WTC11 (cell line): Measurements from ENCODE around the gene MRO. TPM values are rescaled to one million over a fixed set of nuclear protein-coding genes. Genes with fewer than 3 reads are reported as not detected.

ENCODE experiments used
- ATAC-seq: fragments of 200-7000 bp; cut with Tn5 transposase; 2 replicates; pipeline ENCODE4 v1.10.0; 2021; ENCODE audit warnings: mild to moderate bottlenecking, moderate library complexity
- CTCF ChIA-PET: fragments of 300-600 bp; sonication (Branson Sonifier 250); formaldehyde crosslinking; loops from one replicate; lab custom pipeline; 2021; ENCODE audit warnings: antibody characterized with exemption; lab: Charles Lee
- POLR2A ChIA-PET: fragments of 350-600 bp; sonication (Branson Sonifier 250); formaldehyde crosslinking; loops from one replicate; lab custom pipeline; 2021; ENCODE audit warnings: antibody characterized with exemption; lab: Charles Lee
- DNase-seq: peaks from one replicate; pipeline ENCODE4 v3.0.0; 2021; ENCODE audit warnings: low spot score
- H3K27ac Mint-ChIP-seq: 2 replicates; pipeline ENCODE4 v1.8.0; 2021; ENCODE audit warnings: mixed read lengths
- H3K27me3 Mint-ChIP-seq: 2 replicates; pipeline ENCODE4 v1.8.0; 2021; ENCODE audit warnings: low read depth, mild to moderate bottlenecking, moderate library complexity, mixed read lengths
- H3K36me3 Mint-ChIP-seq: 2 replicates; pipeline ENCODE4 v1.8.0; 2021; ENCODE audit warnings: mixed read lengths
- H3K4me1 Mint-ChIP-seq: 2 replicates; pipeline ENCODE4 v1.8.0; 2022; ENCODE audit warnings: mixed read lengths
- H3K4me3 Mint-ChIP-seq: 2 replicates; pipeline ENCODE4 v1.8.0; 2021; ENCODE audit warnings: mild to moderate bottlenecking, moderate library complexity, mixed read lengths
- H3K9me3 Mint-ChIP-seq: 2 replicates; pipeline ENCODE4 v1.8.0; 2021; ENCODE audit warnings: mixed read lengths
- ATF1 ChIP-seq: sonication (generic); formaldehyde crosslinking; IDR thresholded peaks from 2 replicates; pipeline ENCODE4 v1.8.1; 2023; ENCODE audit warnings: mild to moderate bottlenecking, moderate library complexity, missing genetic modification reagents
- CBFB ChIP-seq: sonication (generic); formaldehyde crosslinking; IDR thresholded peaks from 2 replicates; pipeline ENCODE4 v1.8.1; 2022; ENCODE audit warnings: mild to moderate bottlenecking, low read depth, missing genetic modification reagents
- CREM ChIP-seq: sonication (generic); formaldehyde crosslinking; IDR thresholded peaks from 2 replicates; pipeline ENCODE4 v1.8.1; 2022; ENCODE audit warnings: mild to moderate bottlenecking, missing genetic modification reagents, moderate library complexity
- CTCF ChIP-seq: fragments of 200-600 bp; IDR thresholded peaks from 2 replicates; pipeline ENCODE4 v1.8.0; 2022; ENCODE audit warnings: antibody characterized with exemption
- ELF4 ChIP-seq: sonication (generic); formaldehyde crosslinking; IDR thresholded peaks from 2 replicates; pipeline ENCODE4 v1.8.1; 2022; ENCODE audit warnings: low read depth, mild to moderate bottlenecking, moderate library complexity, missing genetic modification reagents
- EMX1 ChIP-seq: fragments of 250-450 bp; sonication (Bioruptor Pico); IDR thresholded peaks from 2 replicates; pipeline ENCODE4 v1.8.0; 2021; ENCODE audit warnings: mild to moderate bottlenecking
- GABPB1 ChIP-seq: sonication (generic); formaldehyde crosslinking; IDR thresholded peaks from 2 replicates; pipeline ENCODE4 v1.8.1; 2023; ENCODE audit warnings: mild to moderate bottlenecking, missing genetic modification reagents
- IRF2 ChIP-seq: sonication (generic); formaldehyde crosslinking; IDR thresholded peaks from 2 replicates; pipeline ENCODE4 v1.8.0; 2022; ENCODE audit warnings: low read depth, missing genetic modification reagents, borderline replicate concordance
- MAX ChIP-seq: sonication (generic); formaldehyde crosslinking; IDR thresholded peaks from 2 replicates; pipeline ENCODE4 v1.8.0; 2022; ENCODE audit warnings: mild to moderate bottlenecking, missing genetic modification reagents
- MXD4 ChIP-seq: fragments of 250-450 bp; sonication (Bioruptor Pico); IDR thresholded peaks from 2 replicates; pipeline ENCODE4 v1.8.0; 2021; ENCODE audit warnings: mild to moderate bottlenecking, moderate library complexity, borderline replicate concordance
- NFE2L1 ChIP-seq: sonication (generic); formaldehyde crosslinking; IDR thresholded peaks from 2 replicates; pipeline ENCODE4 v1.8.1; 2023; ENCODE audit warnings: missing genetic modification reagents
- RELA ChIP-seq: sonication (generic); formaldehyde crosslinking; IDR thresholded peaks from 2 replicates; pipeline ENCODE4 v1.8.1; 2022; ENCODE audit warnings: missing genetic modification reagents, mild to moderate bottlenecking, borderline replicate concordance
- SMAD3 ChIP-seq: sonication (generic); formaldehyde crosslinking; IDR thresholded peaks from 2 replicates; pipeline ENCODE4 v1.8.0; 2022; ENCODE audit warnings: missing genetic modification reagents, mild to moderate bottlenecking, borderline replicate concordance
- SMAD4 ChIP-seq: sonication (generic); formaldehyde crosslinking; IDR thresholded peaks from 2 replicates; pipeline ENCODE4 v1.8.0; 2022; ENCODE audit warnings: mild to moderate bottlenecking, missing genetic modification reagents
- SOX15 ChIP-seq: fragments of 250-450 bp; sonication (Bioruptor Pico); IDR thresholded peaks from 2 replicates; pipeline ENCODE4 v1.9.0; 2021; ENCODE audit warnings: mild to moderate bottlenecking
- SP1 ChIP-seq: sonication (generic); formaldehyde crosslinking; conservative IDR thresholded peaks from 2 replicates; pipeline ENCODE4 v1.8.1; 2022; ENCODE audit warnings: missing genetic modification reagents
- ZNF121 ChIP-seq: sonication (generic); formaldehyde crosslinking; IDR thresholded peaks from 2 replicates; pipeline ENCODE4 v1.8.0; 2023; ENCODE audit warnings: missing genetic modification reagents
- ZNF281 ChIP-seq: sonication (generic); formaldehyde crosslinking; IDR thresholded peaks from 2 replicates; pipeline ENCODE4 v1.8.0; 2023; ENCODE audit warnings: mild to moderate bottlenecking, missing genetic modification reagents
- ZNF423 ChIP-seq: fragments of 250-450 bp; sonication (Bioruptor Pico); IDR thresholded peaks from 2 replicates; pipeline ENCODE4 v2.1.2; 2022; ENCODE audit warnings: mild to moderate bottlenecking, moderate library complexity
- ZNF425 ChIP-seq: fragments of 250-450 bp; sonication (Bioruptor Pico); conservative IDR thresholded peaks from 2 replicates; pipeline ENCODE4 v1.9.0; 2021; ENCODE audit warnings: mild to moderate bottlenecking
- ZNF671 ChIP-seq: fragments of 250-450 bp; sonication (Bioruptor Pico); IDR thresholded peaks from 2 replicates; pipeline ENCODE4 v1.8.0; 2021; ENCODE audit warnings: mild to moderate bottlenecking
- total RNA-seq: library from RNA; stranded (reverse); gene quantifications from 3 replicates; pipeline ENCODE4 v1.2.3, GENCODE V29; 2021
- TF ChIP-seq, protein P1 (sequence below): sonication (generic); formaldehyde crosslinking; IDR thresholded peaks from 2 replicates; pipeline ENCODE4 v1.8.1; 2022; ENCODE audit warnings: low read depth, mild to moderate bottlenecking, moderate library complexity, missing genetic modification reagents, borderline replicate concordance
- TF ChIP-seq, protein P2 (sequence below): sonication (generic); formaldehyde crosslinking; IDR thresholded peaks from 2 replicates; pipeline ENCODE4 v1.8.1; 2023; ENCODE audit warnings: mild to moderate bottlenecking, missing genetic modification reagents, moderate library complexity
- TF ChIP-seq, protein P3 (sequence below): sonication (generic); formaldehyde crosslinking; IDR thresholded peaks from 2 replicates; pipeline ENCODE4 v1.8.0; 2022; ENCODE audit warnings: mild to moderate bottlenecking, missing genetic modification reagents

The MRO gene
- total RNA-seq, 1 experiment from 2014 or later, result 2.1 TPM

- H3K9me3 Mint-ChIP-seq, result peaks cover 6% of the 10 kb centered on the region
- H3K27me3 Mint-ChIP-seq, result no peaks in the 10 kb centered on the region
- H3K36me3 Mint-ChIP-seq, result peaks cover 3% of the 10 kb centered on the region; the same call in 1 of the 2 replicates
- POLR2A ChIA-PET, result no interaction called here
- no peak overlapping the region for H3K4me3 Mint-ChIP-seq
- peaks cover 18% of the 10 kb centered on the region for H3K4me1 Mint-ChIP-seq
- H3K27ac Mint-ChIP-seq, result no peak overlapping the region
- no peak for ATAC-seq
- TF ChIP-seq MXD4 (CRISPR knock-in tag), result no peak
- TF ChIP-seq ZNF425 (CRISPR knock-in tag), result no peak
- TF ChIP-seq ZNF121 (CRISPR knock-in tag), result no peak
- TF ChIP-seq ZNF281 (CRISPR knock-in tag), result no peak
- no peak for TF ChIP-seq MAX
- no peak for TF ChIP-seq CTCF
- TF ChIP-seq EMX1 (CRISPR knock-in tag), result no peak
- no peak for TF ChIP-seq ELF4 (CRISPR knock-in tag)
- no peak for TF ChIP-seq SMAD4 (CRISPR knock-in tag)
- no peak for TF ChIP-seq SOX15 (CRISPR knock-in tag)
- TF ChIP-seq, protein P1, sequence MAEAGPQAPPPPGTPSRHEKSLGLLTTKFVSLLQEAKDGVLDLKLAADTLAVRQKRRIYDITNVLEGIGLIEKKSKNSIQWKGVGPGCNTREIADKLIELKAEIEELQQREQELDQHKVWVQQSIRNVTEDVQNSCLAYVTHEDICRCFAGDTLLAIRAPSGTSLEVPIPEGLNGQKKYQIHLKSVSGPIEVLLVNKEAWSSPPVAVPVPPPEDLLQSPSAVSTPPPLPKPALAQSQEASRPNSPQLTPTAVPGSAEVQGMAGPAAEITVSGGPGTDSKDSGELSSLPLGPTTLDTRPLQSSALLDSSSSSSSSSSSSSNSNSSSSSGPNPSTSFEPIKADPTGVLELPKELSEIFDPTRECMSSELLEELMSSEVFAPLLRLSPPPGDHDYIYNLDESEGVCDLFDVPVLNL (CRISPR knock-in tag), result no peak
- no peak for TF ChIP-seq NFE2L1 (CRISPR knock-in tag)
- TF ChIP-seq ZNF671, result no peak
- TF ChIP-seq IRF2 (CRISPR knock-in tag), result no peak
- TF ChIP-seq, all 79 proteins: peak for 0
- CTCF ChIA-PET, result interaction anchor here (0.6 to 3.4 kb wide), 4 partner anchors 95 to 429 kb away, joined by 3 to 23 read pairs (median 3); no protein-coding TSS in a partner anchor
- no peak for DNase-seq
These were observed 33.0 kb downstream of the MRO start for GRCh38 chr18:50786864-50787263.

- no peak overlapping the region for H3K4me3 Mint-ChIP-seq
- H3K36me3 Mint-ChIP-seq, result peaks cover 3% of the 10 kb centered on the region; the same call in 1 of the 2 replicates
- DNase-seq (no peak), ATAC-seq (no peak)
- peaks cover 21% of the 10 kb centered on the region for H3K4me1 Mint-ChIP-seq
- ChIA-PET POLR2A (no interaction called here), CTCF (no interaction called here)
- no peak overlapping the region for H3K27ac Mint-ChIP-seq
- H3K27me3 Mint-ChIP-seq, result no peaks in the 10 kb centered on the region
- peaks cover 14% of the 10 kb centered on the region for H3K9me3 Mint-ChIP-seq
- TF ChIP-seq, protein P2, sequence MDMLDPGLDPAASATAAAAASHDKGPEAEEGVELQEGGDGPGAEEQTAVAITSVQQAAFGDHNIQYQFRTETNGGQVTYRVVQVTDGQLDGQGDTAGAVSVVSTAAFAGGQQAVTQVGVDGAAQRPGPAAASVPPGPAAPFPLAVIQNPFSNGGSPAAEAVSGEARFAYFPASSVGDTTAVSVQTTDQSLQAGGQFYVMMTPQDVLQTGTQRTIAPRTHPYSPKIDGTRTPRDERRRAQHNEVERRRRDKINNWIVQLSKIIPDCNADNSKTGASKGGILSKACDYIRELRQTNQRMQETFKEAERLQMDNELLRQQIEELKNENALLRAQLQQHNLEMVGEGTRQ (CRISPR knock-in tag), result no peak
- no peak for TF ChIP-seq SP1
- no peak for TF ChIP-seq SMAD3 (CRISPR knock-in tag)
- no peak for TF ChIP-seq ATF1 (CRISPR knock-in tag)
- no peak for TF ChIP-seq RELA (CRISPR knock-in tag)
- no peak for TF ChIP-seq ZNF423 (CRISPR knock-in tag)
- TF ChIP-seq GABPB1 (CRISPR knock-in tag), result no peak
- no peak for TF ChIP-seq CREM (CRISPR knock-in tag)
- TF ChIP-seq ELF4 (CRISPR knock-in tag), result no peak
- TF ChIP-seq, protein P3, sequence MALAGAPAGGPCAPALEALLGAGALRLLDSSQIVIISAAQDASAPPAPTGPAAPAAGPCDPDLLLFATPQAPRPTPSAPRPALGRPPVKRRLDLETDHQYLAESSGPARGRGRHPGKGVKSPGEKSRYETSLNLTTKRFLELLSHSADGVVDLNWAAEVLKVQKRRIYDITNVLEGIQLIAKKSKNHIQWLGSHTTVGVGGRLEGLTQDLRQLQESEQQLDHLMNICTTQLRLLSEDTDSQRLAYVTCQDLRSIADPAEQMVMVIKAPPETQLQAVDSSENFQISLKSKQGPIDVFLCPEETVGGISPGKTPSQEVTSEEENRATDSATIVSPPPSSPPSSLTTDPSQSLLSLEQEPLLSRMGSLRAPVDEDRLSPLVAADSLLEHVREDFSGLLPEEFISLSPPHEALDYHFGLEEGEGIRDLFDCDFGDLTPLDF (CRISPR knock-in tag), result no peak
- TF ChIP-seq CBFB (CRISPR knock-in tag), result no peak
These were observed 36.3 kb downstream of the MRO start for GRCh38 chr18:50783553-50783952.
